Hematopoietic multipotent progenitor cell treated with erythropoietin and hydrocortisone succinate and interleukin-3 and kit ligand, for 15 days (in vitro differentiated cells): Measurements from ENCODE around the gene MORN5.

Experiments used
- DNase-seq: peaks from one replicate; pipeline ENCODE4 v3.0.0-alpha.2; 2015; ENCODE audit warnings: low spot score

MORN5 gene

DNA sequence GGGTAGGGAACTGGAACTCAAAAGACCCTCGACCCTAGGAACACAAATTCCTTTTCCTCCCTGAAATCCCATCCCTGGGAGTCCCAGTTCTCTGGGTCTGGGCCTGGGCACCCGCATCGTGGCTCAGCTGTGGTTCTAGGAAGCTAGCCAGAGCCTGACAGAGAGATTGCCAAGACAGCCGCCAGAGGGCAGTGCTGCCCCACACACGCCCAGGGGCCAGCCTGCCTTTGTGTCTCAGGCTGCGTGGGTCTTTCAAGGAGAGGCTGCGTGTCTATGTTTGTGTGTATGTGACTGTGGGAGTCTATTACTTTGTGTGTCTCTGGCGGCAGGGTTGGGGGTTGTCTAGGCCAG, 34.6 kb upstream of the MORN5 start:
- peak; percentile 84 for DNase-seq

DNA sequence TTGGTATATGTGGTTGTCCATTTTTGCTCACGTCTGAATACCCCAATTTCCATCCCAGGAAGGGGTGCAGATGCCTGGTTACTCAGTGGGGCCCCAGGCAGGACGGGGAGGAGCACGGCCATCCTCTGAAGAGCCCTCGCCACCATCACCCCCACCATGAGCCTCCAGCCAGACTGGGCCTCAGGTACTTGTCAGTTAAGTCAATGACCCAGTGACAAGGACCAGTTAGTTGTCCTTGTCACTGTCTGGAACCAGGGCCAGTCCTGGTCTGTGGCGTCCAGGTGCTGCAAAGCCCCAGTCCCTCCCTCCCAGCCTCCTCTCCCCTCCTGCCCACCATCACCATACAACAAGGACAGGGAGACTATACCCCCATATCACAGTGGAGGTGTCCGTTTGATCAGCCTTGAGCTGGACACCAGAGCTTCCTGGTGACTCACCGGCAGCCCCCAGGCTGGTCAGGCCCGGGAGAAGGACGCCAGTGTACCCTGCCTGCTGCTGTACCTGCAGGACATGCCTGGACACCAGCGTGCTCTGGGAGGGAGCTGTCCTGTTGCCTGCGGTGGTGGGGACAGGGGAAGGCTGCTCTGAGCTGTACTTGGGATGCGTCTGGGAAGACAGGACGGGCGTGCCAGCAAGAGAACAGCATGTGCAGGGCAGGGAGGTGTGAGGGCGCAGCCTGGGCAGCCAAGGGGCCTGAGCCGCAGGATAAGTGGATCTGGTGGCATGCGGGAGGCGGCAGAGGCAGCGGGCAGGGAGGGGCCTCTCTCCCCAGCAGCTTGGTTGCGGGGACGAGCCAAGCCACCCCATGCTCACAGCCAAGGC, 34.0 kb upstream of the MORN5 start:
- DNase-seq: no peak

DNA sequence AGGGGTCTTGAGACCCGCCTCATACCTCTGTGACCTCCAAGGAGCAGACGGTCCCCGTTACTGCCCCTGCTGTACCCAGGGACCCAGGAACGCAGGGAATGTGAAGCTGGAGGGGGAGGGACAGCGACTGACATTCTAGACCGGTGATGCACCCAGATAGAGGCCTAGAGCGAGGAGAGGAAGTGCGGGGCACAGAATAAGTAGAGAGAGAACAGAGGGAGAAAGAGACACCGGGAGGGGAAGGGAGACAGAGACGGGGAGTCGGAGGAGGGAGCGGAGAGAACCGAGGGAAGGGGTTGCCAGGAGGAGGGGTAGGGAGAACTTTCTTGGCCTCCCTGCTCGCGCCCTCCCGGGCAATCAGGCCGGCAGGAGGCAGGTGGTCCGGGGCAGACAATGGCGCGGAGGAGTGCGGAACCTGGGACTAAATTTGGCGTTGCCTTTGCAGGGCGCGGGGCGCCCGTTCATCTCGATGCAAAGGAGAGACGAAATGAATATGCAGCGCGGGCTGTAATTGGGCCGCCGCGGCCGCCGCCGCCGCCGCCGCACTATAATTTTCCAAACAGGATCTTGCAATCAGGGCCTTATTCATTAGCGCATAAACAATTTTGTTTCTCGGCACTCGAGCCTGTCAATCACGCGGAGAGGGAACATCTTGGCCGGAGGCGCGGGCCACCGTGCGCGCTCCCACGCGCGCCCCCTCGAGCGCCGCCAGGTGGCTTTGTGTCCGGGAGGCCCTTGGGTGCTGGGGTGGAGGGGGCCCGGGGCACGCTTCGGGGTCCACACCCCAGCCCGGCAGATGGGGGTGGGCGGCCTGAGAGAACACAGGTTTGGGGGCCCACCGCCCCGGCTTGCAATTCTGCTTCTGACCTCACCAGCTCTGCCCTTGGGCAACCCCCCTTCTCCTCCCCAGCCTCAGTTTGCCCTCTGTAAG, 33.1 kb upstream of the MORN5 start:
- no peak for DNase-seq

DNA sequence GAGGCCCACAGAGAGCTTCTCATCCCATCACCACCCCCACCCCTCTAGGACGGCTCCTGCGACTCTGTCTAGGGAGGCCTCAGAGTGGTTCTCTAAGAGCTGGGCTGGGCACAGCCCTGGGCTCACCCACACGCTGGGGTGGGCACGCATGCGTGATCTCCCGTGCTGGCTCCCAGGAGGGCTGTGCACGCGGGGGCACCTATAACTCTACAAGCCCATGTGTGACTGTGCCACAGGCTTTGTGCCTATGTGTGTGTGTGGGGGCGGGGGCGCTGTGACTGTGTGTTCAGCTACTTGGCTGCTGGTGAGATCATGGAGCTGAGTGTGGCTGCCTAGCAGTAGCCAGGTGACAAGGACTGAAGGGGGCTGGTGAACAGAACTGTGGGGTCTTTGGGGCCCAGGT, 32.3 kb upstream of the MORN5 start:
- no peak for DNase-seq

DNA sequence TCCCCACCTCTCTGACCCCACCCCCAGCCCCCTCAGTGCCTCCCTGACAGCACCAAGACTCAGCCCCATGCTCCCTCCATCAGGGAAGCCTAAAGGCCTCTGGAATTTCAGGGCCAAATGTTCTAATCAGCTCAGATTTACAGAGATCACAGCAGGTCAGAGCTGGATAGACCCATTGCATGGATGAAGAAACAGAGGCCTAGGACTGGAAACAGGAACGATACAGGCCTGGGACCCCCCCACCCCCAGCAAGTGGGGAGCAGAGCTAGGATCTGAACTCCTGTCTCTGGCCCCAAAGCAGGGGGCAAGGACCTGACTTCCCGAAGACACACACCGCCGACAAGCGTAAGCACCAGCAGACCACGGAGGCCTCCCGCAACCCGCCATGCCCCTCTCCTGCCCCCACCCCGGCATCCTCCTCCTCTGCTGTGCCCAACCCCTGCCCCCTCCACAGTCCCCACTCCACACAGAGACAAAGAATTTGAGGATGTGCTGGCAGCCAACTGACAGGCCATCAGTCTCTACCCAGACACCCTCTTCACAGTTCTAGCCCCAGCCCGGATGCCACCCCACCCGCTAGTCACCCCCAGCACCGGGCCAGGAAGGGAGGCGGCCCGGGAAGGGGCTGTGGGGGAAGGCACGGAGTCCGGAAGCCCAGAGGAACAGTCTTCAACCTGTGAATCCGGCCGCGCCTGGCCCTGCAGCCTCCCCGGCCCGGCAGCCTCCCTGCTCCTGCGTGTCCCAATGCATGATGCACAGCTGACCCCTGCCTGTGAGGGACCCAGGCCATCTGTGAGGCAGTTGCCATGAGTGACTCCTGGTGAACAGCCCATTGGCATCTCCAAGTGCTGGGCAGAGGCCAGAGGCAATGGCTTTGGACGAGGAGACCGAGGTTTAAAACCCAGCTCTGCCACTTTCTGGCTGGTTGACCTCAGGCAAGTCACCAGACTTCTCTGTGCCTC, 31.4 kb upstream of the MORN5 start:
- DNase-seq: no peak

DNA sequence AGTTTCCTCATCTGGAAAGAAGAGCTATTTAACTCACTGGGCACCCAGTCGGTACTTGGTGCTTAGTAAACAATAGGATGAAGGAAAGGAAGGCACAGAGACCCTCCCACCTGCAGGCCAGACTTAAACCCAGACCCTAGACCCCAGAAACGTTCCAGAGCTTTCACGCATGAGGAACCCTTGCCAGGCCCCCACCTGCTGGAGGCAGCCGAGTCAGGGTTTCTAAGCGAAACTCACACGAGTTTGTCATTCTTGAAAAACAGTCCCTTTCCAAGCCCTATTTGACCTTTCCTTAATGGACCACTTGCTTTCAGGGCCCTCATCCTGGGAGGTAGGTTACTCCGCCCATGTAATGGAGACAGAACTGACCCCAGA, 30.8 kb upstream of the MORN5 start:
- no peak for DNase-seq

DNA sequence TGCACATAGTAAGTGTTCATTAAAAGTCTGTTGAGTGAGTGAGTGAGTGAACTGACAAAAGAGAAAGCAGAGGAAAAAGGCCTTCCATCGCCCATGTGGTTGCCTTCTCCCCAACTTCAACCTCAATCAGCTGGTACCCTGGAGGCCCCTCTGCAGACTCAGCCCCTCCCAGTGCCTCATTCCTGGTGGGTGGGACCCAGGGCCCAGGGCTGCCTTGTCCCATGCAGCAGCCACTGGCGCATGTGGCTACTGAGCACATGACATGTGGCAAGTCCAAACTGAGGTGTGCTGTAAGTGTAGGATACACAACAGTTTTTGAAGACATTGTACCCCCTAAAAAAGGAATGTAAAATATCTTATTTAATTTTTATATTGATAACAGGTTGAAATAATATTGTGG, 29.7 kb upstream of the MORN5 start:
- DNase-seq: no peak

DNA sequence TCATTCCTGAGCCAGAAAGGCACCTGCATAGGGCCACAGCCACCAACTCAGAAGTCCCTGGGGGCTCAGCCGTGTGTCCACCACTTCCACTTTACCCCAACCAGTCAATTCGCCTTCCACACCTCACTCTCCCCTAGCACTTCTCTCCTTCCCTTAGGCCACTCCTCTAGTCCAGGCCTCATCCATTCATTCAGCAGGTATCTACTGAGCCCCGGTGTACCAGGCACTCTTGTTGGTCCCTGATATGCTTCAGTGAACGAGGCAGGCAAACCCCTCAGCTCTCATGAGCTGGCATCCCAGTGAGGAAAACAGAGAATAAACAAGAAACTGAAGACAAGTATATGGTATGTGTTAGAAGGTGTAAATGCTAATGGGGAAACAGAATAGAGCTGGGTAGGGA, 28.9 kb upstream of the MORN5 start:
- no peak for DNase-seq

DNA sequence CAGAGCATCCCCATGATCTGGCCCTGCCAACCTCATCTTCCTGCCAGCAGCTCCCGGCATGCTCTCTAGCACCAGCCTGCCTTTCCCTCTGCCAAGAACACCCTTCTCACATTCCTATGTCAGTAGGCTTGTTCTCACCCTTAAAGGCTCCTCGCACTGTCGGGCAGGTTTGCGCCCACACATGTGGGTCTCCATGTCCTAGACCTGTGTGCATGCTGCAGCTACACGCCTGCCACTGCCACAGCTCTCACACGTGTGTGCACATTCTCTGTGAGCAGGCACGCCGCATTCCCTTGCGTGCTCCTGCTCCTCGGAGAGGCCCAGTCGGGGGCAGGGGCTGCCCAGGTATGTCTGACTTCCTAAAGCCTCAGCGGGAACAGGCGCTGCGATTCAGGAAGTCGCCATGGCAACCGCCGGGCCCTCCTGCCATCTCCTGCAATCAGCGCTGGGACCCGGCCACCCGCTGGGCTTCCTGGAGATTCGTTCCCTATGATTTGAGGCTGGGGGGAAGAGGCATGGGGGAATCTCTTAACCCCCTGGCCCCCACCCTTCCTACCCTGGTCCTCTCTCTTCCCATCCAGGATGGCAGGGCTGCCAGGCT, 28.2 kb upstream of the MORN5 start:
- DNase-seq: no peak

DNA sequence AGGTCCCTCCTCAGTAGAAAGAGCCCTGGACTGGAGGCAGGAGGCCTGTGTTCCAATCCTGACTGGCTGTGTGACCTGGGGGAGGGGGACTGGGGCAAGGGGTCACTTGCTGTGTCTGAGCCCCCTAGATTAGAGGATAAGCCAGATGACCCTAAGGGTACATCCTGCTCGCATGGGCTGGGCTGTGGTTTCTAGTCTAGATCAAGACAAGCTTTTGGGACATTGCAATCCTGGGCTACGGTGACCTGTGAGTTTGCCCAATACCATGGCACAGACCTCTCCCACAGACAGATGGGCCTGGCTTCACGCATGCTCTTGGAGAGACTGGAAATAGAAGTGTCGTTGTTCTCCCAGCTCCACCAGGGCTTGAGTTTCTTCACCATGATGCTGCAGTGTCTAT, 27.2 kb upstream of the MORN5 start:
- DNase-seq: no peak

DNA sequence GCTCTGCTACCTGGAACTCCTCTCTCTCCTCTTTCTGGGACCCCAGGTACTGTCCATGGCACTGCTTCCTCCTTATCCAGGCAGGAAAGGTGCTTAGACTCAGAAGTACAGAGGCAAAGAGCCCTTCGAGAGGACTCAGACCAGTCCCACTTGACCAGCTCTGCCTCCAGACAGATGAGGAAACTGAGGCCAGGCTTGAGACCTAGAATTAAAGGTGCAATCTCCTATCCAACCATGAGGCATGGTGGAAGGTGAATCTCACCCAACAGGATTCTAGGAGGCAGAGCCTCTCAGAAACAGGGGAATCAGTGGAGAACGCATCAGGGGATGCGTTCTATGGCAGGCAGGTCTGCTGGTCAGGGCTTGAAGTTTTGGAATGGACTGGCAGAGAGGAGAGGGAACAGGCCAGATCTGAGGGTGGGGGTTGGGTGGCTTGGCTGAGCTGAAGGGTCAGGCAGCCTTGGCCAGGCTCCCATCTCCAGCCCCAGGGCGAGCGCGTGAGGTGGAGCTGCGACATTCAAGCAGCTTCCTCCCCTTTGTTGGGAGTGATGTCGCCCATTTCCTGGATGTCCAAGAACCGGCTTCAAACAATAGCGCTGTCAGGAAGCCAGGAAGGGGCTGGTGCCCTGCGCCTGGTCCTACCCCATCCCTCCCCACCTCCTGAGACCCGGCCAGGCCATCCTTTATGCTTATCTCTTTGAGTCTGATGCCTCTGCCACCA, 26.3 kb upstream of the MORN5 start:
- DNase-seq: no peak

DNA sequence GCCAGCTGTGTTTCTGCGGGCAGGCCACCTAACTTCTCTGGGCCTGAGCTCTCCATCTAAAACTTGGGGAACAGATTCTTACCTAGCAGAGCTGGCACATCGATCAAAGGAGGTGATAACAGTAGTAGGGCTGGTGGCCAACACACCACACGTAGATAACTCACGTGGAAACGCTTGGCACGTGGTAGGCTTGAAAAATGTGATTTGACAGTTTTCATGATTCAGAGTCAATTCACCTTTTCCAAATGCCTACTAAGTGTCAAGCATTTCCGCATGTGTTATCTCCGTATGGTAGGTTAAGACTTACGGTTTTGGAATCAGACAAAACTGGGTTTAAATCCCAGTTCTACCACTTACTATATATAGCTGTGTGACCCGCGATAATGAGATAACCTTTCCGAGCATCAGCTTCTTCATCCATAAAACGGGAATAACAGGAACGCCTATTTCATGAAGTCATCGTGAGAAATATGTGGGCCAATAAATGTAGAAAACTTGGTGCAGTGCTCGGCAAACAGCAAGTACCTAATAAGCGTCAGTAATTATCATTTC, 25.6 kb upstream of the MORN5 start:
- DNase-seq: no peak

DNA sequence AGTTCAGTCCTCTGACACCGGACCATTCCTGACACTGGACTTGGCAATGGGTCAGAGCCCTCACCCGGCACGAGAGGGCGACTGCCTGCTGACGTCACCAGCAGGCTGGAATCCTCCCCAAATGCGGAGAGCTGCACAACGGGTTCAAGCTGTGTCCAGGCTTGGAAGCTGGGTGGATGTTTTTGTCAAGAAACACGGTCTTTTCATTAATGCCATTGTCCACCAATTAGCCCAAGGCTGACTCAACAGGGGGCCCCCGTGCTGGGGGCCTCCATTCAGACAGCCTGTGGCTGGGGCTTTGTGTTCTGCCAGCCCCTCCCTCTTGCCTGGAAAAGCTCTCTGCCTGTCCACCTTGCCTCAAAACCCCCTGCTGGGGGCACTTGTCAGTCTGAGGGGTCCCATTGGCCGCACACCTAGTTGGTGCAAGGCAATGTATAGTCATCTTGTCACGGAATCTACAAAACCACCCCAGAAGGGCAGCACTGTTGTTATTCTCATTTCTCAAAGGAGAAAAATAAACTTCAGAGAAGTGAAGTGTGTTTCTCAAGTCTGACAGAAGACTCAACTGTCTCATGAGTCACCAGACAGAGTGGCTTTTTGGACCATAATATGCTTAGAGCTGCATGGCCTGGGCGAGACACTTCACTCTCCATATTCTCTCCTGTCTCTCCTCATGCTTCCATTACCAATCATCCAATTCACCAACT, 24.7 kb upstream of the MORN5 start:
- DNase-seq: no peak

DNA sequence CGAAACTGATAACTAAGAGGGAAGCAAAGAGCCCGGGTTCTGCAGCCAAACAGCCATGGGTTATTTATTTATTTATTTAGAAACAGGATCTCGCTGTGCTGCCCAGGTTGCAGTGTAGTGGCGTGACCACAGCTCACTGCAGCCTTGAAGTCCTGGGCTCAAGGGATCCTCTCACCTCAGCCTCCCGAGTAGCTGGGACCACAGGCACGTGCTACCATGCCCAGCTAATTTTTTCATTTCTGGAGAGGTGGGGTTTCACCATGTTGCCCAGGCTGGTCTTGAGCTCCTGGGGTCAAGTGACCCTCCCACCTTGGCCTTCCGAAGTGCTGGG, 24.2 kb upstream of the MORN5 start:
- DNase-seq: no peak

DNA sequence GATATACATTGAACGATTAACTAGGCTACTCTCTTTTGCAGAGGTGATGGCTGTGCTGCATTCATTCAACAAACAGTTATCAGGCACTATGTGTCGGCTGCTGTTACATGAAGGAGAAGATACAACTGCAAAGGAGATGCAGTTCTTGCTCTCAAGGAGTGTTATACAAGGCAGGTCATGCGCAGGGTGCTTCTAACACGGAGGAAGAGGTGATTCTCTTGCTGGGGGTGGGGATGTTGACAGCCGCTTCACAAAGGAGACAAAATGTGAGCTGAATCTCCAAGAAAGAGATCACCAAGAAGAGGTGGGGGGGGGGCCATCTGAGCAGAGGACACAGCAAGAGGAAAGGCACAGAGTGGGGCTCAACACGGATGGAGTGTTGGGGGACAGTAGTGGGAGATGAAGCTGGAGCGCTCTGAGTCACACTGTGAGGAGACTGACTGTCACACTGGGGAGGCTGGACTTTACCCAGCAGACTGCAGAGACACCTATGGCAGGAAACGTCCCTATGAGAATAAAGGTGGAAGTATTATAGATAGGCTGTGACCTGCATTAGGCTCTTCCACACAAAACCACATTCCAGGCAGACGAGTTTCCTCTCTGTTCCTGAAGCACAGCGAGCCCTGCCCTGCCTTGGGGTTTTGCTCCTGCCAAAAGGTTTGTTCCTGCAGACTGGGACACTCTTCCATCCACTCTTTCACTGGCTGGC, 21.0 kb upstream of the MORN5 start:
- no peak for DNase-seq

DNA sequence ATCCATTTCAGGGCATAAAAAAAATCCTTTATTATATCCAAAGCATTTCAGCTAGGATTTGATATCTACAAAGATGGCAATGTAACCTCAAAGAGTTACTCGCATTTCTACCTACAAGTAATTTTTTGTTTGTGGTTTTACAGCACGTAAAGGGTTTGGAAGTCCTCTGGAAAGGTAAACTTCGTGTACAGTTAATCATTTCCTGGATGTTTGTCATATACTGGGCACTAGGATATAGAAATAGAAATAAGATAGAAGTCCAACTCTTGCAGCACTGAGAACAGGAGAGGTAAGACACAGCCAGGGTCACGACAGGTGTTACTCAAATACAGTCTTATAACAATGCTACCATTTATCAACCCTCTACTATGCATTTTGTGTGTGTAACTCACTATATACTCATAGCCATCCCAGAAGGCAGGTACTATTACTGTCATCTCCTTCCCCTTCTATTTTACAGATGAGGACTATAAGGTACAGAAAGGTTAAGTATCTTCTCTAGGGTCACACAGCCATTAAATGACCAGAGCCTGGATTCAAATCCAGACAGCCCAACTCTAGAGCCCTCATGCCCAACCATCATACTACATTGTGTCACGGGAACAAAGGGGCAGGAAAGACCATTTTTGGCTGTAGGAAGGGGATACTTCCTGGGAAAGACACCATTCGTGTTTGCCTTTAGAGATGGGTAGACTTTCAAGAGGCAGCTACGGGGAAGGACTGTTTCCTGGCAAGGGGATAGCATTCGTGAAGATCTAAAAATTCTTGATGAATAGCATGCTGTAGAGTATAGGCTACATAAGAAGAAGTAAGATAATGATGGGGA, 19.1 kb upstream of the MORN5 start:
- DNase-seq: no peak

DNA sequence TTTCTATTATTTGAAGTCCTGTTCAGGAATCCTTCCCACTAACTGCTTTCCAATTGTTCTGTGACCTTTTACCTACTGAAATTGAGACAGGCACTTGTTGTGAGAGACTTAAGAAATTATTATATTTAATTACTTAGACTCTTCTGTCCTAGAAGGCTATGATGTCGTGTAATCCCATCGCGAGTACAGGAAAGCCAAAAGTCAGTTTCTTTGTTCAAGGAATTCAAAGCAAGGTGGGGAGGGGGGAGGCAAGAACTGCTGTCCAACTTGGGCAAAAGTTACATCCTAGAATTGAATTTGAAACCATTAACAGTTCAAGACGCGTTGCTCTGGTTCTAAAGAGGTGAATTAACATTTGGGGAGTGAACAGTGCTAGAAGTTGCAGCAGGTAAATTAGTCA, 18.0 kb upstream of the MORN5 start:
- no peak for DNase-seq

DNA sequence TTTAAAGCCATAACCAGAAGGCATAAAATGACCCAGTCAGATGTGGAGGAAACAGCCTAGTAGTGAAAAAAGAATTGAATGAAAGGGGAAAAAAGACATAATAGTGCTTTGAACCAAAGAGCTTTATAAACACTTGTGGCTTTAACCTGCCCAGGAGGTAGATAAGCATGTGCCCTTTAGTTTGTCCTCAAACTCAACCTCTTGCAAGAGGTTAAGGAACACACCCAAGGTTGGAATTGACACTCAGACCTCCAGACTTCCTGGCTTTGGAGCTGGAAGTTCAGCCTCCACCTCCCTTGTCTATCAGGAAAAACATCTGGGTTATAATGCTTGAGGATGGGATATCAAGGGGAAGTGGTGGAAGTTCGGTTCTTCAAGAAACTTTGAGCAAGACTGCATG, 16.4 kb upstream of the MORN5 start:
- DNase-seq: no peak

DNA sequence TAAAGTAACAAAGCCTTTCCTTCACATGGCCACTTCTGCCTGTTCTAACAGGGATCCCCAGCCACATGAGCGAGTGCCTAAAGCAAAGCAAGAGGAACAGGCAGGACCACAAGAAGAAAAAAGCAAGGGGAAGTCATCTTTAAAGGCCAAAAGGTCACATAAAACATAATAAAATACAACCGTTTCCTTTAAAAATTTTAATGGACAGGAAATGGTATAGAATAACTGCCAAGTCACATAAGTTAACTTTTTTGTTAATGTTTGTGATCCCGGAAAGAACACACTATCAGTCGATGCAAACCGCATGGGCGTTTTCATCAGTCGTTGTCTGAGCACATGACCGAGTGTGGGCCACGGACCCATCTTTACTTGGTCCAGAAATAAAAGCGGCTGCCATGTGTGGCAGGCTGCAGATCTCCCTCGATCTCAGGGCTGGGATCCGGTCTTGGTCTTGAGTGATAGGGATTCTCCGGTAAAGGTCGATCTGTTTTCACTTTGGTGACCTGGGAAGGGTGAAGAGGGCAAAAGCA, 15.8 kb upstream of the MORN5 start:
- DNase-seq: peak; percentile 66
